ENCODE results near the gene EAF1.
"Not testable (repeated sequence)": the region's sequence is repeated elsewhere in the genome, so short reads cannot be mapped to it uniquely, and the experiment has no call there.

The EAF1 gene

DNA sequence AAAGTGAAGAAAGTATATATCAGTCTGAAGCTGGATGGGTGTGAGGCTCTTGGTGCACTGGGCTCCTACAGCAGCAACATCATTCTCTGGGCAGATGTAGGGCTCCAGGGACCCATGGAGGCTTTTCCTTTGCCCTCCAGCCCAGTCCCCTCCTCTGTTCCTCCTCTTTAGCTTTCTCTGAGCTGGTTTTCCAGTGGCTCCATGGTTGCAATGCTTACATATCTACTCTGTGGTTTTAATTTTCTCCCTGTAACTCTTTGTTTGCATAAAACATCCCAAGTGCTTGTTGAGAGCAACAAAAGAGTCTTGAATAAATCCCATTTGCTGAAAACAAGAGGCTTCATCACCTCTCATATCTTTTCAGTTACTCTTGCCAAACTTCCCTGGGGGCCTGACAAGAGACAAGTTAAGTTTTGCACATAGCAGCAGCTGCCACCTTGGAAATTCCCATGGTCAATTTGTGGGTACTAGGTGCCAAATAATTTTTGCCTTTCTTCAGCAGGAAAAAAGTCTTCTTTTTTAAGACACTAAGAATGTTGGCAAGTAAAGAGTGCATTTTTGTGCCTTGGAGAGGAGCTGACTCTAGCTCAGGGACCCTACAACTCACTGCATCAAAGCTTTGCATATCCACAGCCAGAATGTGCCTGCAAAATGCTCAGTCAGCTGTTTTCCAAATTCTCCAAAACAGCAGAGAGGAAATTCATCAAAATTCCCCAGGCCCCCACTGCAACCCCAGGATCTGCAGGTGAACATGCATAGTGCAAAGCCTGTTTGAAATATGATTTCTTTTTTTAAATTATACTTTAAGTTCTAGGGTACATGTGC lies 52.2 kb downstream of the EAF1 start:
- no peak for DNase-seq (ENCODE audit: low read depth)
- TF ChIP-seq, protein P1, sequence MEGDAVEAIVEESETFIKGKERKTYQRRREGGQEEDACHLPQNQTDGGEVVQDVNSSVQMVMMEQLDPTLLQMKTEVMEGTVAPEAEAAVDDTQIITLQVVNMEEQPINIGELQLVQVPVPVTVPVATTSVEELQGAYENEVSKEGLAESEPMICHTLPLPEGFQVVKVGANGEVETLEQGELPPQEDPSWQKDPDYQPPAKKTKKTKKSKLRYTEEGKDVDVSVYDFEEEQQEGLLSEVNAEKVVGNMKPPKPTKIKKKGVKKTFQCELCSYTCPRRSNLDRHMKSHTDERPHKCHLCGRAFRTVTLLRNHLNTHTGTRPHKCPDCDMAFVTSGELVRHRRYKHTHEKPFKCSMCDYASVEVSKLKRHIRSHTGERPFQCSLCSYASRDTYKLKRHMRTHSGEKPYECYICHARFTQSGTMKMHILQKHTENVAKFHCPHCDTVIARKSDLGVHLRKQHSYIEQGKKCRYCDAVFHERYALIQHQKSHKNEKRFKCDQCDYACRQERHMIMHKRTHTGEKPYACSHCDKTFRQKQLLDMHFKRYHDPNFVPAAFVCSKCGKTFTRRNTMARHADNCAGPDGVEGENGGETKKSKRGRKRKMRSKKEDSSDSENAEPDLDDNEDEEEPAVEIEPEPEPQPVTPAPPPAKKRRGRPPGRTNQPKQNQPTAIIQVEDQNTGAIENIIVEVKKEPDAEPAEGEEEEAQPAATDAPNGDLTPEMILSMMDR (IDR thresholded peaks at IDR 0.05; ENCODE audit: insufficient read depth, low read depth, low read length, missing control alignments), result no peak
- no peak overlapping the region for H3K4me3 ChIP-seq (ENCODE audit: low read length)

DNA sequence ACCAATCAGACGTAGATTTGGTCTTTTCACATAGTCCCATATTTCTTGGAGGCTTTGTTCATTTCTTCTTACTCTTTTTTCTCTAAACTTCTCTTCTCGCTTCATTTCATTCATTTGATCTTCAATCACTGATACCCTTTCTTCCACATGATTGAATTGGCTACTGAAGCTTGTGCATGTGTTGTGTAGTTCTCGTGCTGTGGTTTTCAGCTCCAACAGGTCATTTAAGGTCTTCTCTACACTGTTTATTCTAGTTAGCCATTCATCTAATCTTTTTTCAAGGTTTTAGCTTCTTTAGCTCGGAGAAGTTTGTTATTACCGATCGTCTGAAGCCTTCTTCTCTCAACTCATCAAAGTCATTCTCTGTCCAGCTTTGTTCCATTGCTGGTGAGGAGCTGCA lies 57.2 kb downstream of the EAF1 start:
- DNase-seq (ENCODE audit: low read depth); H3K4me3 ChIP-seq (ENCODE audit: low read length): not testable (repeated sequence)

DNA sequence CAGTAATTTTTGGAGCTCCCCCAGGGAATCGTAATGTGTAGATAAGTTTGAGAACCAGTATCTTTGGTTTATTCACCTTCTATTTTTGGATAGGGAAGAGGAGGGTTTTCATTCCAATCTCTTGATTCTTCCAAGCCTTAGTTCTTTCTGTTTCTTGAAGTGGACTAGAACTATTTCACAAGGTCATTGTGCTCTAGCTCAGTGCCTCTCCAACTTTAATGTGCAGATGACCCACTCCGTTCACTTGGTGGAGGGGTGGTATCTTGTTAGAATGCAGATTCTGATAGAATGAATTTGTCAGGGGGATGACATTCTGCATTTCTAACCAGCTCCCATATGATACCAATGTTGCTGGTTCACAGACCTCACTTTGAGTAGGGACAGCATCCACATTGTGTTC lies 58.6 kb downstream of the EAF1 start:
- no peak for DNase-seq (ENCODE audit: low read depth)
- TF ChIP-seq, protein P1 (IDR thresholded peaks at IDR 0.05; ENCODE audit: insufficient read depth, low read depth, low read length, missing control alignments), result no peak
- no peak overlapping the region for H3K4me3 ChIP-seq (ENCODE audit: low read length)

DNA sequence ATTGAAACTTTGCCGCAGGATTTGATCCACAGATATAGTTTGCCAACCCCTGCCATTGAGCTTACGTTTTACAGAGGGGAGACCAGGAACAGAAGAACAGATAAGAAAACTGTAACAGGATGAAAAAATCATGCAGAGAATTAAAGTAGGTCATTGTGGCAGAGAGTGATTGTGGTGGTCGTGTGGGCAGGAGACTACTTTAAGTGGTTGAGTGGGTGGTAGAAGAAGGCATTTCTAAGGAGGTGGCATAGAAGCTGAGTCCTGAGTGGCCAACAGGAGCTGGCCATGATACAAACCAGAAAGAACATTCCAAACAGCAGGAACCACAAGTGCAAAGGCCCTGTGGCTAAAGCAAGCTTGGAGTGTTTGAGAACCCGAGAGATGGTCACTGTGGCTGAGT lies 59.6 kb downstream of the EAF1 start:
- TF ChIP-seq, protein P1 (IDR thresholded peaks at IDR 0.05; ENCODE audit: insufficient read depth, low read depth, low read length, missing control alignments), result no peak
- H3K4me3 ChIP-seq (ENCODE audit: low read length), result no peak overlapping the region
- no peak for DNase-seq (ENCODE audit: low read depth)

DNA sequence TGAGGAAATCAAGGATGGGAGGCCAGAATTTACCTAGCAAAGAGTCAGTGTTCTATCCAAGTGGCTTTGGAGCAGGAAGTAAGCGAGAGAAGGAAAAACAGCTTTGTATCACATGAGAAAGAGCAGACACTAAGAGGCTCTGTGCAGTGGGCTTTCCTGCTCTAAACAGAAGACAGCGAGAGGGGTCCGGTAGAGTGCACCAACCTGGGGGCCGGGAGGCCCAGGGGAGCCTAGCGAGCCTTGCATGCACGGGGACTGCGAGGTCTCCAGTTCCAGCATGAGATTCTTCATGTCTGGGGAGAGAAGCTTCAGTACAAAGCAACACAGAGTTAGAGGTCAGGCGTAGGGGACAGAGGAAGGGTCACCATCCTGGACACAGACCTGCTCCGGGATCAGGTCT lies 60.6 kb downstream of the EAF1 start:
- TF ChIP-seq, protein P1 (IDR thresholded peaks at IDR 0.05; ENCODE audit: insufficient read depth, low read depth, low read length, missing control alignments), result no peak
- no peak overlapping the region for H3K4me3 ChIP-seq (ENCODE audit: low read length)
- DNase-seq (ENCODE audit: low read depth), result no peak

DNA sequence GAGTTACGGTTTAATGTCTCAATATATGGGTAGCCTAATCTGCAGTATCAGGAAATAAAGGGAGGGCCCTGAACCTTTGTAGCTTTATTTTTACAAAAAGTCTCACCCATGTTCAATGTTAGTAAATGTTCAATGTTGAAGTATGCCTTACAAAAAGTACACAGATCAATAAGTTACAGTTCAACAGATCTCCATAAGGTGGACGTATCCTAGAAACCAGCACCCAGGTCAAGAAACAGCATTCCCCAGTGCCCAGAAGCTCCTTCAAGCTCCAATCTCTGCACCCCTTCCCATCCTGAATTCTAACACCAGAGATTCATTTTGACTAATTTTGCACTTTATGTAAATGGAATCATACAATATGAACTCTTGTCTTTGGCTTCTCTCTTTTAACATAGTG lies 62.8 kb downstream of the EAF1 start:
- H3K4me3 ChIP-seq (ENCODE audit: low read length), result no peak overlapping the region
- TF ChIP-seq, protein P1 (IDR thresholded peaks at IDR 0.05; ENCODE audit: insufficient read depth, low read depth, low read length, missing control alignments), result no peak
- no peak for DNase-seq (ENCODE audit: low read depth)

DNA sequence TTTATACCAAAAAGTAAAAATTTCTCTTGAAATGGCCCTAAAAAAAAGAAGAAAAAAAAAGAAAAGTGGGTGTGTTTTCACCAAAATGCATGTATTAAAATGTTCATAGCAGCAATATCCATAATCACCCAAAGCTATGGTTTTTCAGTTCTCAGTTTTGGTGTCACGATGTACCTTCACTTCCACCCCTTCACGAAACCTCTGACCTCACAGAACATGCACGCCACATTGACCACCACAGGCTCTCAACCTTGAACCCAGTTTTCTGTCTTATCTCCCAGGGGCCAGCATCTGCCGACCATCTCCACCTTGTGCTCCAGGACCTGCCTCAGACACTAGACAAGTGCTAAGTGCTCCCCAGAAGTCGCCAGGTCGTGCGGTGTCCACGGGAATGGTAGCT lies 63.7 kb downstream of the EAF1 start:
- TF ChIP-seq, protein P1 (IDR thresholded peaks at IDR 0.05; ENCODE audit: insufficient read depth, low read depth, low read length, missing control alignments), result no peak
- no peak for DNase-seq (ENCODE audit: low read depth)
- H3K4me3 ChIP-seq (ENCODE audit: low read length), result no peak overlapping the region
